IPS-15b (cell line): ENCODE results near the gene LIFR.
"Not testable (repeated sequence)": the region's sequence is repeated elsewhere in the genome, so short reads cannot be mapped to it uniquely, and the experiment has no call there.

Experiments
- H3K27me3 ChIP-seq: one replicate; pipeline ENCODE4 v1.6.1; 2013; ENCODE audit warnings: low read length; ENCODE audit not compliant: control insufficient read depth, insufficient read depth
- H3K36me3 ChIP-seq: one replicate; pipeline ENCODE4 v1.6.1; 2013; ENCODE audit warnings: low read length; ENCODE audit not compliant: control insufficient read depth, insufficient read depth
- H3K4me1 ChIP-seq: one replicate; pipeline ENCODE4 v1.6.1; 2013; ENCODE audit warnings: mild to moderate bottlenecking, low read length; ENCODE audit not compliant: control insufficient read depth, insufficient read depth
- H3K4me3 ChIP-seq: one replicate; pipeline ENCODE4 v1.5.1; 2013; ENCODE audit warnings: low read depth, low read length
- H3K9ac ChIP-seq: one replicate; pipeline ENCODE4 v1.6.1; 2013; ENCODE audit warnings: low read depth, mild to moderate bottlenecking, low read length
- H3K9me3 ChIP-seq: one replicate; pipeline ENCODE4 v1.6.1; 2013; ENCODE audit warnings: mild to moderate bottlenecking, low read length; ENCODE audit not compliant: control insufficient read depth, insufficient read depth

LIFR gene

DNA sequence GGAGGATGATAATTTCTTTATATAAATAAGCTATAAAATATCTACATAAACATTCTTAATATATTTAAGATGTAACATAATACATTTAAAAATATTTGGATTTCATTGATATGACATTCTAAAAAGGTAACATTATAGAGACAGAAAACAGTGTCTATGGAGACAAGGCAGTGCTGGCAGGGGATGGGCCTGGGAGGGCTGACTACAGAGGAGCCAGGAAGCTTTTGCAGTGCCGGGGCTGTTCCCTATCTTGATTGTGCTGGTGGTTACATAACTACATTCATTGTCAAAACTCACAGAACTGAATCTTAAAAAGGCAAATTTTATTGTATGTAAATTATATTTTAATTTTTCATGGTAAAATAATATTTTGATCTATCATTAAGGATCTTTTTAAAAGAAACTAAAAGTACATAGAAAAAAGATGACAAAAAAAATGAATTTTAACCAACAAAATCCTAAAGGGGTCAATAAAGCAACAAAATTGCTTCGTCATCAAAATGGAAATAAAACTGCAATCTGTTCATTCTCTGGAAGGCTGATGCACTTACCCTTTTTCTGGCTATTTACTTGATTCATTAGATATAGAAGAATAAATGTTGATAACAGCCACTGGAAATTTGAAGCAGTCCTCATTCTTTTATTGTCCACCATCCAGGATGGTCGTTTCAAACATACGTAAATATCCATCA is 26.3 kb downstream of the LIFR start:
- peaks cover 4% of the 10 kb centered on the region for H3K4me1 ChIP-seq
- no peak overlapping the region for H3K9ac ChIP-seq

DNA sequence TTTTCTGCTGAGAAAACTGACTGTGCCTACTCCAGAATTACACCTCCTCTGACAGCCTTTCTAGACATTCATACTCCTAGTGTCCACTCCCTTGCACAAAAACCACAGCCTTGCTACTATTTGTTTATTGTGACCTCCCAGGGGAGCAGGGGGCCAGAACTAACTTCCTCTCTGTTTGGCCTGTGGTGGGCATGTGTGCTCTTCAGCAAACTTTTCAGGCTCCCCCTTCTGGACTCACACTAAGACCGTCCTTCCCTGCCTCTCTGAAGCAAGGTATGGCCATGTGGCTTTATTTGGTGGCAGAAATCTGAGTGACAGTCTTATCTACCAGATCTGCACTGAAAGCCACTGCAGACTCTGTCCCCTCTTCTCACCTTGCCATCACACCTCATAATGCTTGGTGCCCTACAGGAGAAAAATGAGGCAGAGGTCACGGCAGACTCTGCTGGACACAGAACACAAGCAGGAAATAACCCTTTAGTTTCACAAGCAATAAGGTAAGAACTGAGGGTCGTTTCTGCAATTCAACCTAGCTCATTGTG is 28.2 kb downstream of the LIFR start:
- H3K4me3 ChIP-seq, result no peak overlapping the region
- H3K27me3 ChIP-seq, result no peaks in the 10 kb centered on the region
- no peak overlapping the region for H3K9ac ChIP-seq
- H3K9me3 ChIP-seq, result no peaks in the 10 kb centered on the region
- H3K4me1 ChIP-seq, result peaks cover 4% of the 10 kb centered on the region
- H3K36me3 ChIP-seq, result no peaks in the 10 kb centered on the region

More for the DNA sequence above, 26.3 kb downstream of the LIFR start:
- Histone ChIP-seq H3K36me3 (no peaks in the 10 kb centered on the region), H3K9me3 (no peaks in the 10 kb centered on the region), H3K27me3 (no peaks in the 10 kb centered on the region), H3K4me3 (no peak overlapping the region)

DNA sequence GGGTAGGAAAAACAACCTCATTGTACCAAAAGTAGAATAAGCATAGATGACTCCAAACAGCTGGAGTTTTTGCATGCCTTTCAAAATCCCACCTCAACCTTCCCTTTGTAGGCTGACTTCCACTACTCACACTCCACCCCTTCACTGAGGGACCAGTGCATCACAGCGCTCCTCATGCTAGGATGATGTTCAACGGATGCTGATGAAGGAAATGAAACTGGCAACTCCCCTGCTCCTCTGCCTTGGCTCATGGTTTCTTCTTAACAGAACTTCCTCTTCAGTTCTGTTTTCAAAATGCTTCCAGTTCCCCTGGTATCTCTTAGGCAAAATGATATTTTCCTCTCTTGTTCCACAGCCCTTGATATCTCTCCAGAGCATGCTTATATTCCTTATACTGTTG is 29.0 kb downstream of the LIFR start:
- Histone ChIP-seq H3K4me3 (no peak overlapping the region), H3K9ac (no peak overlapping the region), H3K9me3 (no peaks in the 10 kb centered on the region), H3K27me3 (no peaks in the 10 kb centered on the region), H3K36me3 (no peaks in the 10 kb centered on the region), H3K4me1 (peaks cover 3% of the 10 kb centered on the region)

DNA sequence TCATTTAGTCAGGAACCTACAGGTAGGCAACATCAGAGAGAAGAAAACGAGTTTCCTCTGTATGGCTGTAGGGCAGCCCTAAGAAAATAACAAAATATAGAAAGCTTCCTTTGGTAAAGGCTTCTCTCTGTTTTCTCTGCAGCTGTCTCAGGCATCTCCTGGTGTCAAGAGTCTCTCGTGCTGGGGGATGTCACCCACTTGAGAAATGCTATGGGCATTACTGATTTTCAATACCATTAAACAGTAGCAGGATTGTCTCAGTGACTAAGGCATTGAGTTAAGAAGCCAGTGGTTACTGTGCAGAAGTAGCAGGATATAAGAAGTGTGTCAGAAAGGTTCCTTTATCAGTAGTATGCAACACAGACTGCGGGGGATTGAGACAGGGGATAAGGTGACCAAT is 32.4 kb downstream of the LIFR start:
- peaks cover 5% of the 10 kb centered on the region for H3K36me3 ChIP-seq
- H3K9ac ChIP-seq, result no peak overlapping the region
- no peaks in the 10 kb centered on the region for H3K27me3 ChIP-seq
- no peaks in the 10 kb centered on the region for H3K4me1 ChIP-seq
- no peak overlapping the region for H3K4me3 ChIP-seq
- no peaks in the 10 kb centered on the region for H3K9me3 ChIP-seq

DNA sequence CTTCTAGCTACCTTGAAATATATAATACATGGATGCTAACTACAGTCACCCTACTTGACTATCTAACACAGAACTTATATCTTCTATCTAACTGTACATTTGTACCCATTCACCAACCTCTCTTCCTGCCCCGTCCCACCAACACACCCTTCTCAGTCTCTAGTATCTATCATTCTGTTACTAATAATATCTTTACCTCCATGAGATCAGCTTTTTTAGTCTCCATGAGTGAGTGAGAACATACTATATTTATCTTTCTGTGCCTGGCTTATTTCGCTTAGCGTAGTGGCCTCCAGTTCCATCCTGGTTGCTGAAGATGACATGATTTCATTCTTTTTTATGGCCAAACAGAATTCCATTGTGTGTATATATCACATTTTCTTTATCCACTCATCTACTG is 37.0 kb downstream of the LIFR start:
- no peak overlapping the region for H3K9ac ChIP-seq
- H3K27me3 ChIP-seq, result no peaks in the 10 kb centered on the region
- no peak overlapping the region for H3K4me3 ChIP-seq
- H3K4me1 ChIP-seq, result no peaks in the 10 kb centered on the region
- H3K9me3 ChIP-seq, result no peaks in the 10 kb centered on the region
- H3K36me3 ChIP-seq, result peaks cover 5% of the 10 kb centered on the region

DNA sequence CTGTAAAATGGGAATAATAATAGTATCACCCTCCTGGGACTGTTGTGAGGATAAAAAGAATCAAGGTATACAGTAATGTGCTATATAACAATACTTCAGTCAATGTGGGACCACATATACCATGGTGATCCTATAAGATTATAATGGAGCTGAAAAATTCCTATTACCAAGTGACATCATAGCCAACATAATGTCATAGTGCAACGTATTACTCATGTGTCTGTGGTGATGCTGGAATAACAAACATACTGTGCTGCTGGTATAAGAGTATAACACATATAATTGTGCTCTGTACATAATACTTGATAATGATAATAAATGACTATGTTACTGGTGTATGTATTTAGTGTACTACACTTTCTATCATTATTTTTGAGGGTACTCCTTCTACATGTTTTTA is 38.1 kb downstream of the LIFR start:
- no peaks in the 10 kb centered on the region for H3K27me3 ChIP-seq
- H3K4me1 ChIP-seq, result no peaks in the 10 kb centered on the region
- peaks cover 5% of the 10 kb centered on the region for H3K36me3 ChIP-seq
- H3K9me3 ChIP-seq, result no peaks in the 10 kb centered on the region
- no peak overlapping the region for H3K4me3 ChIP-seq
- no peak overlapping the region for H3K9ac ChIP-seq

DNA sequence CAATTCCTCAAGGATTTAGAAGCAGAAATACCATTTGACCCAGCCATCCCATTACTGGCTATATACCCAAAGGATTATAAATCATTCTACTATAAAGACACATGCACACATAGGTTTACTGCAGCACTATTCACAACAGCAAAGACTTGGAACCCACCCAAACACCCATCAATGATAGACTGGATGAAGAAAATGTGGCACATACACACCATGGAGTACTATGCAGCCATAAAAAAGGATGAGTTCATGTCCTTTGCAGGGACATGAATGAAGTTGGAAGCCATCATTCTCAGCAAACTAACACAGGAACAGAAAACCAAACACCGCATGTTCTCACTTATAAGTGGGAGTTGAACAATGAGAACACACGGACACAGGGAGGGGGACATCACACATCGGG is 39.8 kb downstream of the LIFR start:
- H3K27me3 ChIP-seq, H3K4me1 ChIP-seq, H3K9me3 ChIP-seq, H3K4me3 ChIP-seq, H3K36me3 ChIP-seq, H3K9ac ChIP-seq: not testable (repeated sequence)

DNA sequence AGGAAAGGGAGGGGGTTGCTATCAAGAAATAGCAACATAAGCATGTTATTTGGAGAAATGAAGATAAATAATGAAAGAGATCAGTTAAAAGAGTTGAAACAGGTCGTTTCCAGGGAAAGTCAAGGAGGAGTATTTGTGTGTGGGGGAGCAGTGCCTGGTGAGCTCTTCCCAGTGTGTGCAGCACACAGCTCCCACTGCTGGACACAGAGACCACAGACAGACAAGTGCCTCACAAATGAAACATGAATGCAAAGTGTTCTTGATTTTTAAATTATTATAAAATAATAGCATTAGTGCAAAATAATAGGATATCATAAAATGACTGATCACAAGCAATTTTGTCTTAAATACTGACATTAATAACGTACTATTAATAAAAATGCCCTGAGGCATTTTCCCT is 40.8 kb downstream of the LIFR start:
- Histone ChIP-seq H3K9ac (no peak overlapping the region), H3K27me3 (no peaks in the 10 kb centered on the region), H3K9me3 (no peaks in the 10 kb centered on the region), H3K4me3 (no peak overlapping the region), H3K4me1 (no peaks in the 10 kb centered on the region), H3K36me3 (no peaks in the 10 kb centered on the region)

DNA sequence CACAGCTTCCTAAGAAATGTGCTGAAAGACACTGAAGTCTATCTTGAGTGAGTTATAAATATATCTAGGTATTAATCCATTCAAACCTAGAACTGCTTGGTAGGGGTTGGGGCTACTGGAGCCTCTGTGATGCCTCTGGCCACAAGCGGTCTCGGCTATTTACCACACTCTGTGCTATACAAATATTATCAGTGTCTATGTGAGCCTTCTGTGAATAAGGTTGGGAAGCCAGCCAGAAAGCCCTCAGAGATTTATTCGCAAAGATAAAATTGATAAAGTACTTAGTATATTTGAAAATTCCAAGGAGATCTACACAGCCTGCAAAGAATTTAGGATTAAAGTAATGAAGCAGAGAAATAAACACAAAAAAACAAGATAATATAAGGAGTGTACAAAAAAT is 41.4 kb downstream of the LIFR start:
- Histone ChIP-seq H3K9ac (no peak overlapping the region), H3K36me3 (no peaks in the 10 kb centered on the region), H3K27me3 (no peaks in the 10 kb centered on the region), H3K4me1 (no peaks in the 10 kb centered on the region), H3K4me3 (no peak overlapping the region), H3K9me3 (no peaks in the 10 kb centered on the region)

DNA sequence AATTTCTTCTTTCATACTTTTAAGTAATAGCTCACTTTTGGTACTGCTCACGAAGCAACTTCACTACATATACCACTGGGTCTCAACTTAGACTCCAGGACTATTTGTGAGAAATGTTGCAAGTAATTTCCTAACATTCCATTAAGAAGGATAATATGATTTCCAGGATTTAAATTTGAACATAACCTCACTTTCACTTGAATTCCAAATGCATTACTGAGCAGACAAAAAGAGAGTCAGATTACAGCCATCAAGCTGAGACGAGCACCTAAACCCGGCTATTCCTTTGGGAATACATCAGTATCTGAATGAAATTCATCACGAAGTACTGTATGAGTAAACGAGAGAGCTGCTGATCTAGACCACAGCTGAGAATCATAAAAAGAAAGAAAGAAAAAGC is 47.3 kb downstream of the LIFR start:
- H3K36me3 ChIP-seq, result no peaks in the 10 kb centered on the region
- H3K9ac ChIP-seq, result no peak overlapping the region
- no peaks in the 10 kb centered on the region for H3K9me3 ChIP-seq
- H3K27me3 ChIP-seq, result no peaks in the 10 kb centered on the region
- no peaks in the 10 kb centered on the region for H3K4me1 ChIP-seq
- H3K4me3 ChIP-seq, result no peak overlapping the region

DNA sequence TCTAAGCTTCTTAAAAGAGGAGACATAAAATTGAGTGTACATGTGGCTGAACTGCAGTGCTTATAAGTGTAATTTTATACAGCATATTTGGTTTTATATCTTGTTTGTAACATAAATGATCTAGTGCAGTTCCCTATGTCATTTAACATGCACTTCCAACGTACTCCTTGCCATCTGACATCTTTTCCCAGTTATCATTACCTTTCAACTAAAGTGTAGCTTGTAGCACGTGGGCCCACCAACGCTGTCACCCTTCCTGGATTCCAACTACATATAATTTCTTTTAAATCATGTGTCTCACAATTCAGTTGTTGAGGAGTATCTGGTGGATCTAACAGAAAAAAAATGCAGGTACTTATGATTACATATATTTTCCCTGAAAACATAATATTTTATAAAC is 50.1 kb downstream of the LIFR start:
- Histone ChIP-seq H3K4me3 (no peak overlapping the region), H3K27me3 (no peaks in the 10 kb centered on the region), H3K36me3 (no peaks in the 10 kb centered on the region), H3K4me1 (no peaks in the 10 kb centered on the region), H3K9ac (no peak overlapping the region), H3K9me3 (no peaks in the 10 kb centered on the region)

DNA sequence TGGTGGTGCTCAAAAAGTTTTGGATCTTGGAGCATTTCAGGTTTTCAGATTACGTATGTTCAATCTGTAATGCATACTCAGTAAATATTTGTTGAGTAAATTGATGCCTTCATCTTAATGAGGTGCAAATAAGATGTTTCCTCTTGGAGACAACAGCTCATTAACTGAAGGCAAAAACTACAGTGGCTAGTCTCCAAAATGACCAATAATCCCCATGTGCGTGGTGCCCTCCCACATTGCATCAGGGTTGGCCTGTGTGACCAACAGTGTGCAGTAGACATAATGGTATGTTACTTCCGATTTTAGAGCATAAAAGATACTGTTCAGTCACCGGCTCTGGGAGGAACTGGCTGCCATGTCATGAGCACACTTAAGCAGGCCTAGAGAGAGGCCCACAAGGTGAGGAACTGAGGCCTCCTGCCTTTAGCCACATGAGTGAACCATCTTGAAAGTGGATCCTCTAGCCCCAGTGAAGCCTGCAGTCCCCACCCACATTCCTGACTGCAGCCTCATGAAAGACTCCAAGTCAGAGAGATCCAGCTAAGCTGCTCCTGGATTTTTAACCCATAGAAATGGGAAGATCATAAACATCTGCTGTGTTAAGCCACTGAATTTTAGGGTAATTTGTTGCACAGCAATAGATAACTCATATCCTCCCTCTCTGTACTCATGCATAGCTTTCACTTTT is 55.7 kb downstream of the LIFR start:
- Histone ChIP-seq H3K27me3 (no peaks in the 10 kb centered on the region), H3K9me3 (no peaks in the 10 kb centered on the region)

More for the DNA sequence above, 55.7 kb downstream of the LIFR start:
- Histone ChIP-seq H3K4me1 (no peaks in the 10 kb centered on the region), H3K4me3 (no peak overlapping the region), H3K9ac (no peak overlapping the region), H3K36me3 (no peaks in the 10 kb centered on the region)
